ENCODE results near the gene PPFIA4. TPM values are rescaled to one million over a fixed set of nuclear protein-coding genes. Genes with fewer than 3 reads are reported as not detected.
"Not testable (repeated sequence)": the region's sequence is repeated elsewhere in the genome, so short reads cannot be mapped to it uniquely, and the experiment has no call there.

PPFIA4 gene
- total RNA-seq, 2 experiments from 2014 or later: 51.2 to 56.4 TPM

DNA sequence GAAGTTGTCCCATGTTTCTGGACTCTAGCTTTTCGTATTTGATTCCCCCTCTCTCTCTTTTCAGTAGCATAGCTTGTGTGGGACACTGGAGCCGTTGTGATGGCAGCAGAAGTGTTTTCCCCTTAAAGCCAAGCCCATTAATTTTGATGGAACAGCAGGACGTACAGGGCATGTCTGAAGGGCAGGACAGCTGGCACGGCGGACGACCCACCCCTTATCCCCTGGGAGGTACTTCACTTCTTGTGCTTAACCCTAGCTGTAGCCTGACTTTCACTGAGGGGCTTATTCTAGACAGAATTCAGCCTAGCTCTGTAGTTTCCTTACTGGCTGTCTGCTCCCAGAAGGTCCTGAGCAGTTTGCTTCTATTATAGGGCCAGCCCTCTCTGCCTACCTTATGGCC lies 8.6 kb upstream of the PPFIA4 start:
- intact Hi-C loops (cut with DNase I, micrococcal nuclease): no loop called here
- Mint-ChIP-seq H3K27me3 (no peaks in the 10 kb centered on the region), H3K9me3 (ENCODE audit: low read depth) (no peaks in the 10 kb centered on the region), H3K36me3 (ENCODE audit: low read depth) (peaks cover 57% of the 10 kb centered on the region), H3K4me3 (no peak overlapping the region), H3K27ac (no peak overlapping the region), H3K4me1 (peaks cover 6% of the 10 kb centered on the region)
- DNase-seq: no peak
- CTCF ChIA-PET: interaction anchor here (0.5 kb wide), 1 partner anchor 29 kb away, joined by 3 read pairs; no protein-coding TSS in a partner anchor
- POLR2A ChIA-PET: no interaction called here
- no peak for ATAC-seq

DNA sequence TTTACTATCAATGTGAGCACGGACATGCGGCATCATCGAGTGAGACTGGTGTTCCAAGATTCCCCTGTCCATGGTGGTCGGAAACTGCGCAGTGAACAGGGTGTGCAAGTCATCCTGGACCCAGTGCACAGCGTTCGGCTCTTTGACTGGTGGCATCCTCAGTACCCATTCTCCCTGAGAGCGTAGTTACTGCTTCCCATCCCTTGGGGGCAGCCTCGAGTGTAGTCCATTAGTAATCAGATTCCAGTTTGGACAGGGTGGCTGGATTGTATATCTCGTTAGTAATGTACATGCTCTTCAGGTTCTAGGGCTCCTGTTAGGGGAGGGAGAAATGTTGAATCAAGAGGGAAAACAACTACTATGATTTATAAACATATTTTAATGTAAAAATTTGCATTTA lies 3.4 kb upstream of the PPFIA4 start:
- ATAC-seq; H3K27ac Mint-ChIP-seq; DNase-seq; H3K9me3 Mint-ChIP-seq (ENCODE audit: low read depth); H3K4me3 Mint-ChIP-seq; H3K27me3 Mint-ChIP-seq; POLR2A ChIA-PET; intact Hi-C loops (cut with DNase I, micrococcal nuclease): not testable (repeated sequence)
- Mint-ChIP-seq H3K36me3 (ENCODE audit: low read depth) (peaks cover 55% of the 10 kb centered on the region), H3K4me1 (peaks cover 14% of the 10 kb centered on the region)
- CTCF ChIA-PET: interaction anchor here (0.6 to 1.6 kb wide), 4 partner anchors 13 to 194 kb away, joined by 3 to 5 read pairs (median 4); no protein-coding TSS in a partner anchor

DNA sequence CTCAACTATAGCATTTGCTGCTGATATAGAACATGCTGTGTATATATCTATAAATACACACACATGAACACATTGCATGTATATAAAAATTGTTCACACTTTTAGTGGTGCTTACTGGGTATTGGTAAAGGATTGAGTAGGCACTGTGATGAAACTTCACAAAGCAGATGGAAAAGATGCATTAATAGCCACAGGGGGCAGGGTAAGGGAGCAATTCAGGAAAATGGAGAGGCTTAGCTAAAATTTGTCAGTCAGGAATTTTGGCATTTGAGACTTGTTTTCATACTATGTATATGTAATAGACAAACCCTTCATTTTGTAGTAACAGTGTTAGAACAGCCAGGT lies 633 bp upstream of the PPFIA4 start:
- Mint-ChIP-seq H3K4me1 (peaks cover 19% of the 10 kb centered on the region), H3K4me3 (peak overlapping the region; percentile 82), H3K27me3 (peaks cover 4% of the 10 kb centered on the region), H3K27ac (peak overlapping the region; percentile 84), H3K36me3 (ENCODE audit: low read depth) (peaks cover 36% of the 10 kb centered on the region), H3K9me3 (ENCODE audit: low read depth) (peaks cover 2% of the 10 kb centered on the region)
- intact Hi-C loops (cut with DNase I, micrococcal nuclease): loop anchor here (1.0 to 5.0 kb wide), 12 partner anchors 18 to 1070 kb away; partner anchors contain the start of genes ADIPOR1 (in 2 of the 2), TMEM183A (in 2 of the 2), CYB5R1 (in 1 of the 2) and KDM5B (in 1 of the 2)
- ATAC-seq (no peak), DNase-seq (no peak)
- ChIA-PET CTCF (interaction anchor here (0.5 to 3.2 kb wide), 10 partner anchors 15 to 538 kb away, joined by 3 to 22 read pairs (median 3); partner anchors contain the start of gene TMEM183A), POLR2A (interaction anchor here (0.6 to 1.5 kb wide), 3 partner anchors 19 to 846 kb away, joined by 3 to 6 read pairs (median 4); partner anchors contain the start of gene TMEM183A)

DNA sequence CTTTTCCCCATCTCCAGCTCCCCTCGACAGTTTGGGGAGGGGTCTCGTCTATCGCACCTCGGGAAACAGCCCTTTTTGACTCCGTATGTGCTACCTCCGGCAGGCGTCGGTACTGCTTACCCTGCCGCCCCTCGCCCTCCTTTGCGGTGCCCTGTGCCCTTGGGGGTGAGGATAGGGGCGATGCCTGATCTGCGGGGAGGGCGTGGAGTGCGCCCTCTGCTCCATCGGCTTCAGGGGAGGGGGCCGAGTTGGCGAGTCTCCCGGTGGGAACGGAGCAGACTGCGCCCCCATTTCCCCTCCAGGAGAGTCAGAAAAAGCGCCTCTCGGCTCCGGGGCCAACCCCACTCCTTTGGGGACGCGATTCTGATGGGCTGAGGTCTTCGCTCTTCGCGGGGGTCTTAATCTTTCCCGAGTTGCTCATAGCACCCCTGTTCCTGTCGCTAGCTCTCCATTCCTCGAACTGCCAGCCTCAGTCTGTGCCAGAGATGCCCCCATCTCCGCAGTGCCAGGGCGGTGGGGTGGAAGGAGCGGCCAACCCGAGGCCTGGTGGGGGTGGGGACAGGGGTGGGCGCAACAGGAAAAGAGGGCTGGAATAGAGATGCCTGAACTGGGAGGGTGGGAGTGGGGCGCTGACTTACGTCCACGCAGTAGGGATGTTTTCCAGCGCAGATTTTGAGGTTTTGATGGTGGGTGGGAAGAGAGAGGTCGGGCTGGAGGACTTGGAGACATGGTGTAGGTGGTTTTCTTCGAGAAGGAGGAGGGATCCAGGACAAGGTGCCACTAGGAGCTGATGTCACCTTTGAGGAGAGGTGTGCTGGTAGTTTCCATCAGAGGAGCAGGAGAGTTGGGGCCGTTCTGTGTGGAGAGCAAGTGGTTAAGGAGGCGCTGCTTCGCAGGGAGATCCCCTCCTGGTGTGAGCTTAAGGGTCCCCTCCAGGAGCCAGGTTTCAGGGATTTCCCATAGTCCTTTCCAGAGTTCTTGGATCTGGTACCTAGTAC lies 674 bp downstream of the PPFIA4 start:
- H3K27me3 Mint-ChIP-seq: peaks cover 4% of the 10 kb centered on the region
- DNase-seq (peak; percentile 23), ATAC-seq (peak; percentile 54)
- ChIA-PET CTCF (interaction anchor here (0.6 to 3.2 kb wide), 8 partner anchors 12 to 443 kb away, joined by 3 to 22 read pairs (median 3); partner anchors contain the start of gene TMEM183A), POLR2A (interaction anchor here (1.5 kb wide), 1 partner anchor 20 kb away, joined by 6 read pairs; the partner anchor contains the start of gene TMEM183A)
- intact Hi-C loops (cut with DNase I, micrococcal nuclease): loop anchor here (1.0 to 5.0 kb wide), 12 partner anchors 20 to 1072 kb away; partner anchors contain the start of genes ADIPOR1 (in 2 of the 2), TMEM183A (in 2 of the 2), CYB5R1 (in 1 of the 2) and KDM5B (in 1 of the 2)
- H3K9me3 Mint-ChIP-seq (ENCODE audit: low read depth): peaks cover 2% of the 10 kb centered on the region
- H3K4me1 Mint-ChIP-seq: peaks cover 19% of the 10 kb centered on the region
- H3K27ac Mint-ChIP-seq: peak overlapping the region; percentile 45
- H3K4me3 Mint-ChIP-seq: peak overlapping the region; percentile 82
- H3K36me3 Mint-ChIP-seq (ENCODE audit: low read depth): peaks cover 25% of the 10 kb centered on the region

DNA sequence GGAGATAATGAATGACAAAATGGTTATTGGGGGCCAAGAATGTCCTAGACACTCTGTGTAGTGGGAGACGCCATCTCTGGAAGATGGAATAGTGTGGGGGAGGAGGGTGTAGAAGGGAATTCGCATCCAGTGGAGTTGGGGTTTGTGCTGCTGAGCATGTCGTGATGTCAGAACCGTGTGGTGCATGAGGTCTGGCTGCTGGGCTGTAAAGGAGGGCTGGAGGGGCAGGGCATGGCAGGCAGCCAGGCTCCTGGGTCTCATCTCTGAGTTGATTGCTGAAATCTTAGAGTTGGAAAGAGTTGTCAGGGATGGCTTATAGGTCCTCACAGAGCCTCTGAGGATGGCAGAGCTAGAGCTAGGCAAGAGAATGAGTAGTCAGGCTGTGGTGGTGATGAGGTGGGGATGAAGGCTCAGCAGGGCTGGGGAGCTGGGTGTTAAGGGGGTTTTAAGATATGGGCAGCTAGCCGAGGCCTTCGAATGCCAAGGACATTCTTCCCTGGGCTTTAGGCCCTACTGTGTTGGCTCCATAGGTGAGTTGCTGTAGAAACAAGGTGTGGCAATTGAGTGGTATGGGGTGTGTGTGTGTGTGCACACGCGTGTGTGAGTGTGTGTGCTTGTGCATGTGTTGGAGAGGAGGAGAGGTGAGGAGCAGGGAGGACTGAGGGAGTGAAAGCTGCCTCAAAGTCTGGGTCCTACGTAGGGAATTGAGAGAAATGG lies 1.9 kb downstream of the PPFIA4 start:
- ATAC-seq (no peak), DNase-seq (no peak)
- POLR2A ChIA-PET: no interaction called here
- H3K9me3 Mint-ChIP-seq (ENCODE audit: low read depth): peaks cover 2% of the 10 kb centered on the region
- H3K27ac Mint-ChIP-seq: no peak overlapping the region
- H3K27me3 Mint-ChIP-seq: peaks cover 4% of the 10 kb centered on the region
- peak overlapping the region; percentile 82 for H3K4me3 Mint-ChIP-seq
- H3K4me1 Mint-ChIP-seq: peaks cover 19% of the 10 kb centered on the region
- intact Hi-C loops (cut with DNase I, micrococcal nuclease): loop anchor here in 1 of 2 experiments (5.0 kb wide), 2 partner anchors 299 to 459 kb away; no protein-coding TSS in a partner anchor
- peaks cover 23% of the 10 kb centered on the region for H3K36me3 Mint-ChIP-seq (ENCODE audit: low read depth)
- CTCF ChIA-PET: interaction anchor here (0.6 to 3.2 kb wide), 4 partner anchors 12 to 240 kb away, joined by 3 to 22 read pairs (median 4); no protein-coding TSS in a partner anchor

GRCh38 chr1:203028784-203029553 lies 2.7 kb downstream of the PPFIA4 start:
- Mint-ChIP-seq H3K27ac (no peak overlapping the region), H3K4me1 (peaks cover 19% of the 10 kb centered on the region), H3K27me3 (peaks cover 4% of the 10 kb centered on the region), H3K4me3 (no peak overlapping the region), H3K36me3 (ENCODE audit: low read depth) (peaks cover 18% of the 10 kb centered on the region), H3K9me3 (ENCODE audit: low read depth) (peaks cover 2% of the 10 kb centered on the region)
- DNase-seq: no peak
- no peak for ATAC-seq
- CTCF ChIA-PET: interaction anchor here (0.6 to 3.2 kb wide), 7 partner anchors 10 to 239 kb away, joined by 3 to 22 read pairs (median 4); no protein-coding TSS in a partner anchor
- intact Hi-C loops (cut with DNase I, micrococcal nuclease): loop anchor here in 1 of 2 experiments (5.0 kb wide), 2 partner anchors 298 to 458 kb away; no protein-coding TSS in a partner anchor
- POLR2A ChIA-PET: no interaction called here

DNA sequence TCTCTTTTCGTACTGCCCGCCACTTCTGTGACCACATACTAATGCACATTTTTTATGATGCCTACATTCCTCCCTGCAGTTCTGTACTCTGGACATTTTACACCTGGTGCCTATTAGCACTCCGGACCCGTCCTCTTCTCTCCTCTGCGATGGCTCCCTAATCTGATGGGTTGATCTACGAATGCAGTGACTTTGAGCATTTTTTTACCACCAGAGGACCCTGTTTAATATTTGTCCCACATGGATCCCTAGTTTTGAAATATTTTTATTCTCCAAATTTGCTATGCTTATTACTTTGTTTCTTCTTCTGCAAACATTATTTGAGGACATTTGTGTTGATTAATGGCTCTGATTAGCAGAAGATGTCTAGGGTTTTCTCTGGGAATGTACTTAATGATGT lies 5.2 kb downstream of the PPFIA4 start:
- H3K4me3 Mint-ChIP-seq: no peak overlapping the region
- ATAC-seq (no peak), DNase-seq (no peak)
- no peak overlapping the region for H3K27ac Mint-ChIP-seq
- CTCF ChIA-PET: no interaction called here
- no peaks in the 10 kb centered on the region for H3K9me3 Mint-ChIP-seq (ENCODE audit: low read depth)
- H3K36me3 Mint-ChIP-seq (ENCODE audit: low read depth): no peaks in the 10 kb centered on the region
- peaks cover 13% of the 10 kb centered on the region for H3K4me1 Mint-ChIP-seq
- POLR2A ChIA-PET: no interaction called here
- H3K27me3 Mint-ChIP-seq: peaks cover 4% of the 10 kb centered on the region
- intact Hi-C loops (cut with DNase I, micrococcal nuclease): no loop called here

DNA sequence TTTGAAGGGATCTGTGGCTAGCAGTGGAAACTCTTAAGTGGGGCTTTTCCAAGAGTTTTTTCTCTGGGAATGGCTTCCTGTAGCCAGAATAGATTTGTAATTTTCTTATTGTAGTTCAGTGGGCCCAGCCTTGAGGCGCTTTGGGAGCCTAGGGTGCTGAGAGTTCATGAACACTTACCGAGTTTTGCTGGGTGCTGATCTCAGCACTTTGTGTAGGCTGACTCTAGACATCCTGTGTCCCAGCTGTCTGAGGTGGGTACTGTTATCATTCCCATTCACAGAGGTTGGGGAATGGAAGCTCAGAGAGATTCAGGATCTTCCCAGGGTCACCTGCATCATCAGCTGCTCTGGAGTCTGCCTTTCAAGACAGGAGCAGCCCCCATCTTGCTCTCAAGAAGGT lies 7.0 kb downstream of the PPFIA4 start:
- Mint-ChIP-seq H3K4me1 (peaks cover 1% of the 10 kb centered on the region), H3K27me3 (peaks cover 2% of the 10 kb centered on the region), H3K4me3 (no peak overlapping the region), H3K27ac (no peak overlapping the region), H3K9me3 (ENCODE audit: low read depth) (no peaks in the 10 kb centered on the region), H3K36me3 (ENCODE audit: low read depth) (no peaks in the 10 kb centered on the region)
- intact Hi-C loops (cut with DNase I, micrococcal nuclease): no loop called here
- CTCF ChIA-PET: interaction anchor here (3.0 kb wide), 1 partner anchor 182 kb away, joined by 14 read pairs; no protein-coding TSS in a partner anchor
- POLR2A ChIA-PET: no interaction called here
- DNase-seq (no peak), ATAC-seq (no peak)

DNA sequence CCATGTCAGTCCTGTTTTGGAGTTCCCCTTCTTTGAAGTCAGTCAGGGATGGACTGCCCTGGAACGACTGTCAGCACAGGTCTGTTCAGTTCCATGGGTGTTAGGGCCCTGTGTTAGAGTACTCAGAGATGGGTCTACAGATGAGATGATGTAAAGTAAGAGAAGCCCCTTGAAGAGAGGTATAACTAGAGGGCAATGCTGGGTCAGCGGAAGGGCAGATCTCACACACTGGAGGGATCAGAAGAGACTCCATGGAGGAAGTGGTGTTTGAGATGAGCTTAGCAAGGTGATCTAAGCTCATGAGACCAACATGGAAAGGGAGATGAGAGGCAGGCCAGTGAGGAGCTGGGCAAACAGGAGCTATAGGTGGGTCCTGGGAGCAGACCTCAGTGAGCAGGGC lies 7.6 kb downstream of the PPFIA4 start:
- H3K27ac Mint-ChIP-seq: no peak overlapping the region
- H3K9me3 Mint-ChIP-seq (ENCODE audit: low read depth): no peaks in the 10 kb centered on the region
- no peak overlapping the region for H3K4me3 Mint-ChIP-seq
- intact Hi-C loops (cut with DNase I, micrococcal nuclease): no loop called here
- DNase-seq (no peak), ATAC-seq (no peak)
- H3K27me3 Mint-ChIP-seq: no peaks in the 10 kb centered on the region
- H3K36me3 Mint-ChIP-seq (ENCODE audit: low read depth): no peaks in the 10 kb centered on the region
- ChIA-PET CTCF (interaction anchor here (0.7 to 3.0 kb wide), 3 partner anchors 35 to 182 kb away, joined by 3 to 14 read pairs (median 3); no protein-coding TSS in a partner anchor), POLR2A (no interaction called here)
- no peaks in the 10 kb centered on the region for H3K4me1 Mint-ChIP-seq

DNA sequence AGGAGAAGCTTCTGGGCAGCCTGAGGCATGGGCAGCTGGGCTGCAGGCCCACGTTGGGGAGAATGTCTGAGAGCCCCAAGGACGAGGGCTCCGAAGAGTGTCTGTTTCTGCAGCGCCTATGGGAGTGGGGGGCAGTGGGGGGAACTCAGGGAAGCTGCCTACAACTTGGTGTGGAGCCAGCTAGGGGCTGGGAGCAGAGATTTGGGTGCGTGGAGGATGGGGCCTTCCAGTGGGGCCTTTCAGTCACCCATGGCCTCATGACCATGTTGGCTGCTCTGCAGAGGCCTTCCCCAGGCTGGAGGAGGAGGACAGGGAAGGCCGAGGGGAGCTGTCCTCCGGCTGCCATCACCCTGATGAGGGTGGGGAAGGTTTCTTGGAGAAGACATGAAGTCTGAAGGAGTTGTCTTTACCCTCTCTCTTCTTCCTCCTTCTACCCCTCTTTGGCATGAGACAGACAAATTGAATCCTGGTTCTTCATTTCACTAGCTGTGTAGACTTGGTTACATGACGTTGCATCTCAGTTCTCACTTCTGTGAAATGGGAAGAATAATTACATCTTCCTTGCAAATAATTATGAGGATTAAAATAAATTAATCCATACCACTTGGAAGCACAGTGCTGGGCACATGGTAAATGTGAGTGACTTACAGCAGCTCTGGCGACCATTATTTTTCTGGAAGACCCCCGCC lies 8.3 kb downstream of the PPFIA4 start:
- POLR2A ChIA-PET: no interaction called here
- H3K4me1 Mint-ChIP-seq: peaks cover 4% of the 10 kb centered on the region
- ATAC-seq (no peak), DNase-seq (no peak)
- H3K36me3 Mint-ChIP-seq (ENCODE audit: low read depth): peaks cover 5% of the 10 kb centered on the region
- no peaks in the 10 kb centered on the region for H3K9me3 Mint-ChIP-seq (ENCODE audit: low read depth)
- H3K27ac Mint-ChIP-seq: no peak overlapping the region
- intact Hi-C loops (cut with DNase I, micrococcal nuclease): loop anchor here in 1 of 2 experiments (5.0 kb wide), 1 partner anchor 138 kb away; no protein-coding TSS in a partner anchor
- H3K27me3 Mint-ChIP-seq: peaks cover 4% of the 10 kb centered on the region
- H3K4me3 Mint-ChIP-seq: no peak overlapping the region
- CTCF ChIA-PET: interaction anchor here (0.7 to 3.0 kb wide), 4 partner anchors 27 to 181 kb away, joined by 3 to 14 read pairs (median 4); partner anchors contain the start of gene TMEM183A
